Left ventricle myocardium superior (tissue), 1 donor: ENCODE data around the gene RBBP6. TPM values are rescaled to one million over a fixed set of nuclear protein-coding genes. Genes with fewer than 3 reads are reported as not detected.
"Not testable (repeated sequence)": the region's sequence is repeated elsewhere in the genome, so short reads cannot be mapped to it uniquely, and the experiment has no call there.

ENCODE experiments used
- ATAC-seq: fragments of 200-7000 bp; cut with Tn5 transposase; one replicate; pipeline ENCODE4 v1.9.1; 2020; ENCODE audit warnings: mild to moderate bottlenecking, moderate library complexity
- DNase-seq: peaks from one replicate; pipeline ENCODE4 v3.0.0-alpha.2; 2020
- intact Hi-C: fragments of 100-400 bp; cut with micrococcal nuclease; formaldehyde crosslinking; loops from one replicate; pipeline ENCODE4 v1.11.0; 2022
- total RNA-seq: library from RNA; stranded (reverse); fragmentation: NEBNext Ultra II Directional; extraction: Animal tissue kit (Norgen Biotek cat#: 25700); gene quantifications from one replicate; pipeline ENCODE4 v1.2.1, GENCODE V29; 2021
- donor health status: DM: no; HTN: yes; CAD: no; lungs with severe emphysema.

The RBBP6 gene
- total RNA-seq, 1 donor from 2014 or later: 26.4 TPM

DNA sequence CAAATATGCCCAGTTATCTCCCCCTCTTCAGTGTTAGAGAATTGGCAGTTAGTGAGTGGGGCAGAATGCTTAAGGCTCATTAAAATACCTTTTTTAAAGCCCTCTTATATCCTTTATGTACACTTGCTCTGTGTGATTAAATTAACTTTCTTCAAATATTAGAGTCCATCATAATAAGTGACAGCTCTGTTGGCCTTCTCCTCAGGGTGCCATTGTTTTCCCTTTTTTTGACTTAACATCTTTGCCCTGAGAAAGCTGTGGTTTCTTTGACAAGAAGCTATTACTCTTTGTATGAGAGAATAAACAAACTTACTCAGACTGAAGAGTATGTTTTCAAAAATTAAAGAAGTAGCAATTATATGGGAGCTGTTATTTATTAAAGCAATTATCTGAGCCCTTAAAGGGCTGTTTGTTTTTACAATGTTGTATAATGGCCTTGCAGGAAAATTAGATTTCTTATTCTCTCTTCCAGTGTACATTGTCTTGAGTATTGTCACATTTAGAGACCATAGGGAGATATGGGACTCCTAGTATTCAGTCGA, 13.4 kb downstream of the RBBP6 start:
- no peak for ATAC-seq
- intact Hi-C loops: no loop called here
- no peak for DNase-seq

DNA sequence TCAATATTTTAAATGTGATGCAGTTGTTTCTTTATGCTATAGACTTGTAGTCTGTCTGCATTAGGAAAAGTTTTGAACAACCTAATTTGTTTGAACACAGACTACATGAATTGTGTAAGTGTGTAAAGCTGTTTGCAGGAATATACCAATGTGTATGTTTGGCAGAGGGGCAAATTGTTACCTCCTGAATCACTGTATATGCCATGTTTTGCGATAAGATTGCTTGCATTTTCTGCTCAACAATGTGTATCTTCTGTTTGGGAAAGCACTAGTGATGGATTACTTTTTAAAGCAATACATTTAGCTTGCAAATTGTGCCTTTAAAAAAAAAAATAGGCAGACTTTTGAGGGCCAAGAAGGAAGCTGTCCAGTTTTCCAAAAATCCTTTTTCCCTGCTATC, 14.6 kb downstream of the RBBP6 start:
- intact Hi-C loops: no loop called here
- ATAC-seq (no peak), DNase-seq (no peak)

DNA sequence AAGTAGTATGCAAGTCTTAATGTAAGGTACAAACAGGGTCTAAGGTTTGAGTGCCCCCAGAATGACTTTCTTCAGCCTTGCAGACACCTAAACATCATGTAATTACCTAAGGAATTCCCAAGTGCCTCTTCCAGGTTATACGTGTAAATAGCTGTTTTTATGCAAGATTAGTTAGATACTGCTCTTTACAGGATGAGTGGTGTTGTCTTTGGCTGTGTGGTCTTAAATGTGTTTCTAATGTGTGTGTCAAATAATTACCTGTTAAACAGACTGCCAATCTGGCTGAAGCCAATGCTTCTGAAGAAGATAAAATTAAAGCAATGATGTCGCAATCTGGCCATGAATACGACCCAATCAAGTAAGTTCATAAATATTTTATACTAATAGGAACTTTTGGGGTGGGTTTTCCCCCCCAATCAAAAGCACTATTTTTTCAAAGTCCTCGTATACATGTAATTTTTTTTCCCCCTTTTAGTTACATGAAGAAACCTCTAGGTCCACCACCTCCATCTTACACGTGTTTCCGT, 16.0 kb downstream of the RBBP6 start:
- ATAC-seq: no peak
- intact Hi-C loops: no loop called here
- no peak for DNase-seq

DNA sequence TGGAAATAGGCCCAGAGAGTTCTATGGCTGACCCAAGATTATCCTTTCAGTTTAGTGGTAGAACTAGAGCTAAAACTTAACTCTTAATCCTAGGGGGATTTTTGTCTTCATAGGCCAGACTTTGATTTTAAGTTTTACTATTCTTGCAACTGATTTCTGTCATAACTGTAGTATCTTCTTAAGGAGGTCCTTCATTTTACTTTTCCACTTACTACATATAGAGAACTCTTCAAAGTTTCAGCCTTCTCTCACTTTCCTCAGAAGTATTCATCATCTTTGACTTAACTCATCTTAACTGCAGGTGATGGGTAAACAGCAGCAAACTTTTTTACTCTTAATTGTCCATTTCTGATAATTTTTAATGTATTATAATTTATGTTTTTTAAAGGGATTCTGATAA, 23.4 kb downstream of the RBBP6 start:
- ATAC-seq: no peak
- intact Hi-C loops: no loop called here
- DNase-seq: no peak

DNA sequence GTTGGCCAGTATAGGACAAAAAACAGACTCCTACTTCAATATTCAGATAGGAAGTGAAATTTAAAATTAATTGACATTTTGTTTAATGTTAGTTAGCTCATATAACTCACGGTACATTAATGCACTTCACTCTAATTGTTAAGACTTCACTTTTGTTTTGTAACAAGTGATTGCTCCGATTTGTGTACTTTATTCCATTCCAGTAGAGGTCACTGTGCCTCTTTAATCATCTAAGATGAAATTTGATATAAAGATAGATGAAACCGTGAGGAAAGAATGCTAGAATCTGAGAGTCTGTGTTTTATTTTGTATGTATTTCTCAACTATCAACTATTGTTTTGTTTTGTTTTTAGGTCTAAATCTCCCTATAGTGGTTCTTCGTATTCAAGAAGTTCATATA, 29.0 kb downstream of the RBBP6 start:
- intact Hi-C loops: loop anchor here (5.0 kb wide), 1 partner anchor 239 kb away; no protein-coding TSS in a partner anchor
- DNase-seq: no peak
- ATAC-seq: no peak

DNA sequence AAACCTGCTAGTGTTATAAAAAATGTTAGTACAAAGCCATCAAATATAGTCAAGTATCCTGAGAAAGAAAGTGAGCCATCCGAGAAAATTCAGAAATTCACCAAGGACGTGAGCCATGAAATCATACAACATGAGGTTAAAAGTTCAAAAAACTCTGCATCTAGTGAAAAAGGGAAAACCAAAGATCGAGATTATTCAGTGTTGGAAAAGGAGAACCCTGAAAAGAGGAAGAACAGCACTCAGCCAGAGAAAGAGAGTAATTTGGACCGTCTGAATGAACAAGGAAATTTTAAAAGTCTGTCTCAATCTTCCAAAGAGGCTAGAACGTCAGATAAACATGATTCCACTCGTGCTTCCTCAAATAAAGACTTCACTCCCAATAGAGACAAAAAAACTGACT, 31.7 kb downstream of the RBBP6 start:
- DNase-seq (no peak), ATAC-seq (no peak)
- intact Hi-C loops: no loop called here

DNA sequence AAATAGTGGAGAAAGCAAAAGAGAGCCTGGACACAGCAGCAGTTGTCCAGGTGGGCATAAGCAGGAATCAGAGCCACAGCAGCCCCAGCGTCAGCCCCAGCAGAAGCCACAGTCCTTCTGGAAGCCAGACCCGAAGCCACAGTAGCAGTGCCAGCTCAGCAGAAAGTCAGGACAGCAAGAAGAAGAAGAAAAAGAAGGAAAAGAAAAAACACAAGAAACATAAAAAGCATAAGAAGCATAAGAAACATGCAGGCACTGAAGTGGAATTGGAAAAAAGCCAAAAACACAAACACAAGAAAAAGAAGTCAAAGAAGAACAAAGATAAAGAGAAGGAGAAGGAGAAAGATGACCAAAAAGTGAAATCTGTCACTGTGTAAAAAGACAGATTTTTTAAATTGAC, 32.7 kb downstream of the RBBP6 start:
- ATAC-seq (no peak), DNase-seq (no peak)
- intact Hi-C loops: no loop called here

DNA sequence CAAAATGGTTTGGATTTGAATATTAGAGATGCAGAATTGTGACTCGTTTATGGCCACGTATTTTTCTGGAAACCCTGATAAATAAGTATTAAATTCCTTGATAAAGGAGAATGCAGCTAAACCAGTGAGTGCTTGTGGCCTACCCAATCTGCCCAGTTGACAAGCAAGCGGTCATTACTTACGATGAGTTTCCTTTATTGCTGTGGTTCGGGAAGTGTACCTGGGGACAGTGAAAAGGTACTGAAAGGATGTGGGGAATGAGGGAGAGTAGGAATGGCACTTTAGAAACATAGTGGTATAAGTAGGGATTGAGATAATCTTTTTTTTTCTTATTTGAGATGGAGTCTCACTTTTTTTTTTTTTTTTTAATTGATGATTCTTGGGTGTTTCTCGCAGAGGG, 33.8 kb downstream of the RBBP6 start:
- no peak for ATAC-seq
- intact Hi-C loops: no loop called here
- DNase-seq: no peak

DNA sequence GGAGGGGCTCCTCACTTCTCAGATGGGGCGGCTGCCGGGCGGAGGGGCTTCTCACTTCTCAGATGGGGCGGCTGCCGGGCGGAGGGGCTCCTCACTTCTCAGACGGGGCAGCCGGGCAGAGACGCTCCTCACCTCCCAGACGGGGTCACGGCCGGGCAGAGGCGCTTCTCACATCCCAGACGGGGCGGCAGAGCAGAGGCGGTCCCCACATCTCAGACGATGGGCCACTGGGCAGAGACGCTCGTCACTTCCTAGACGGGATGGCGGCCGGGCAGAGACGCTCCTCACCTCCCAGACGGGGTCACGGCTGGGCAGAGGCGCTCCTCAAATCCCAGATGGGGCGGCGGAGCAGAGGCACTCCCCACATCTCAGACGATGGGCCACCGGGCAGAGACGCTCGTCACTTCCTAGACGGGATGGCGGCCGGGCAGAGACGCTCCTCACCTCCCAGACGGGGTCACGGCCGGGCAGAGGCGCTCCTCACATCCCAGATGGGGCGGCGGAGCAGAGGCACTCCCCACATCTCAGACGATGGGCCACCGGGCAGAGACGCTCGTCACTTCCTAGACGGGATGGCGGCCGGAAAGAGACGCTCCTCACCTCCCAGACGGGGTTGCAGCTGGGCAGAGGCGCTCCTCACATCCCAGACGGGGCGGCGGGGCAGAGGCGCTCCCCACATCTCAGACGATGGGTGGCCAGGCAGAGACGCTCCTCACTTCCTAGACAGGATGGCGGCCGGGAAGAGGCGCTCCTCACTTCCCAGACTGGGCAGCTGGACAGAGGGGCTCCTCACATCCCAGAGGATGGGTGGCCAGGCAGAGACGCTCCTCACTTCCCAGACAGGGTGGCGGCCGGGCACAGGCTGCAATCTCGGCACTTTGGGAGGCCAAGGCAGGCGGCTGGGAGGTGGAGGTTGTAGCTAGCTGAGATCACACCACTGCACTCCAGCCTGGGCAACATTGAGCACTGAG, 35.4 kb downstream of the RBBP6 start:
- DNase-seq, ATAC-seq, intact Hi-C loops: not testable (repeated sequence)

DNA sequence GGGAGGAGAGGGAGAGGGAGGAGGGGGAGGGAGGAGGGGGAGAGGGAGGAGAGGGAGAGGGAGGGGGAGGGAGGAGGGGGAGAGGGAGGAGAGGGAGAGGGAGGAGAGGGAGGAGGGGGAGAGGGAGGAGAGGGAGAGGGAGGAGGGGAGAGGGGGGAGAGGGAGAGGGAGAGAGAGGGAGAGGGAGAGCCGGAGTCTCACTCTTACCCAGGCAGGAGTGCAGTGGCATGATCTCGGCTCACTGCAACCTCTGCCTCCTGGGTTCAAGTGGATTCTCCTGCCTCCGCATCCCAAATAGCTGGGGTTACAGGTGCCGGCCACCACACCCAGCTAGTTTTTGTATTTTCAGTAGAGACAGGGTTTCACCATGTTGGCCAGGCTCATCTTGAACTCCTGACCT, 36.4 kb downstream of the RBBP6 start:
- ATAC-seq, DNase-seq, intact Hi-C loops: not testable (repeated sequence)

DNA sequence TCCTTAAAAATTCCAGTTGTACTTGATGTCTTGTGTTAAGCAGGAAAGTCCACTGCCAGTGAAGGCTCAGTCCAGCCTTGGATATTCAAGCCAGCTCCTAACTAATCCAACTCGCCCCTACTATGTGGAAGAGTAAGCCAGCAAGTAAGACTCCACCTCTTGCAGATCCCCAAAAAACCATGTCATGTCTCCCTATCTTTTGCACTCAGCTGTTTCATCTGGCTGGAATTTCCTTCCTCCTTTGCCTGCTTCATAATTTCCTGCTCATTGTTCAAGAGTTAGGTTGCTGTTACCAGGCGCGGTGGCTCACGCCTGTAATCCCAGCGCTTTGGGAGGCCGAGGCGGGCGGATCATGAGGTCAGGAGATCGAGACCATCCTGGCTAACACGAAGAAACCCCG, 37.8 kb downstream of the RBBP6 start:
- ATAC-seq: no peak
- intact Hi-C loops: no loop called here
- DNase-seq: no peak

DNA sequence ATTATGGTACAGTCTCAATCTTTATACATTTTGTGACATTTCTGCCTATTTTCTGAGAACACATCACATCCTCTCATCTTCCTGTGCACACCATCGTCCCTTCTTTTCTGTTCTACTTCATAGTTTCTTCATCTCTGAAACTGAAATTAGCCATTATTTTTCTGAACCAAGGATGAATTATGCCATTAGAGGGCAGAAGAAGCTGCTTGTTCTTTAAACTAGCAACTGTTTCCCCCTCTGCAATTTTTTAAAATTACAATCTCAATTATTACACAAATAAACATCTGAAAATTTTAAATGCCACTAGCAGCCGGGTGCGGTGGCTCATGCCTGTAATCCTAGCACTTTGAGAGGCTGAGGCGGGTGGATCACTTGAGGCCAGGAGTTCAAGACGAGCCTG, 41.3 kb downstream of the RBBP6 start:
- intact Hi-C loops: no loop called here
- DNase-seq: no peak

DNA sequence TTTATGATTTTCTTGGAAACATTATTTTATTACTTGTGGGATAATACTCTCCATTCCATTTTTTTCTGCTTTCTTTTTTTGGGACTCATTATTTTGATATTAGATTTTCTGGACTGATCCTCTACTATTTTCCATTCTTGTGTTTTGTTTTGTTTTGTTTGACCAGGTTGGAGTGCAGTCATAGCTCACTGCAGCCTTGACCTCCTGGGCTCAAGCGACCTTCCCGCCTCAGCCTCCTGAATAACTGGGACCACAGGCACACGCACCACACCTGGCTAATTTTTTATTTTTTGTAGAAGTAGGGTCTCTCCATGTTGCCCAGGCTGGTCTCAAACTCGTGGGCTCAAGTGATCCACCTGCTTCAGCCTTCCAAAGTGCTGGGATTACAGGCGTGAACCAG, 44.1 kb downstream of the RBBP6 start:
- intact Hi-C loops: no loop called here
- DNase-seq (no peak), ATAC-seq (no peak)

More for the DNA sequence above, 41.3 kb downstream of the RBBP6 start:
- no peak for ATAC-seq

DNA sequence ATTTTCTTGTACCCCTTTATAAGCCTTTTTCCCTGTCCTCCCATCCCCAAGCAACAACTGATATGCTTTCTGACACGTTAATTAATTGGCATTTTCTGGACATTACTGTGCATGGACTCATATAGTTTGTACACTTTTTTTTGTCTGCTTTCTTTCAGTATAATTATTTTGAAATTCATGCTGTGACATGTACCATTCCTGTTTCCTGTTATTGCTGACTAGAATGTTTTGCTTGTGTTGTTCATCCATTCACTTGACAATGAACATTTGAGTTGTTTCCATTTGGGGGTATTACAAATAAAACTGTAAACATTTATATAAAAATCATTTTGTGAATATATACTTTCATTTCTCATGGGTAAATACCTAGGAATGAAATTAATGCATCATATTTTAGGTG, 50.6 kb downstream of the RBBP6 start:
- ATAC-seq: no peak
- intact Hi-C loops: no loop called here

DNA sequence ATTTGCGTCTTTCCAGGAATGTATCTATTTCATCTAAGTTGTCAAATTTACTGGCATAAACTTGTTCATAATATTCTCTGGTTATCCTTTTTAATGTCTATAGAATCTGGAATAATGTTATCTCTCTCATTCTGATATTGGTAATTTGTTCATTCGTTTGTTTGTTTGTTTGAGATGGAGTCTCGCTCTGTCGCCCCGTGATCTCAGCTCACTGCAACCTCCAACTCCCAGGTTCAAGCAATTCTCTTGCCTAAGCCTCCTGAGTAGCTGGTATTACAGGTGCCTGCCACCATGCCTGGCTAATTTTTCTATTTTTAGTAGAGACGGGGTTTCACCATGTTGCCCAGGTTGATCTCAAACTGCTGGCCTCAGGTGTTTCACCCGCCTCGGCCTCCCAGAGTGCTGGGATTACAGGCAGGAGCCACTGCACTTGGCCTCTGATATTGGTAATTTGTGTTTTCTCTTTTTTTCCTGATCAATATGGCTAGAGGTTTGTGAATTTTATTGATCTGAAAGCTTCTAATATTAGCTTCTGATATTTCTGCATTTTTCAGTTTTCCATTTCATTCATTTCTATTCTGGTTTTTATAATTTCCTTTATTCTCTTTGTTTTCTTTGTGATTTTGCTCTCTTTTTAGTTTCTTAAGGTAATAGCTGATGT, 59.5 kb downstream of the RBBP6 start:
- ATAC-seq: no peak
- intact Hi-C loops: no loop called here
- DNase-seq: no peak

More for the DNA sequence above, 50.6 kb downstream of the RBBP6 start:
- no peak for DNase-seq

DNA sequence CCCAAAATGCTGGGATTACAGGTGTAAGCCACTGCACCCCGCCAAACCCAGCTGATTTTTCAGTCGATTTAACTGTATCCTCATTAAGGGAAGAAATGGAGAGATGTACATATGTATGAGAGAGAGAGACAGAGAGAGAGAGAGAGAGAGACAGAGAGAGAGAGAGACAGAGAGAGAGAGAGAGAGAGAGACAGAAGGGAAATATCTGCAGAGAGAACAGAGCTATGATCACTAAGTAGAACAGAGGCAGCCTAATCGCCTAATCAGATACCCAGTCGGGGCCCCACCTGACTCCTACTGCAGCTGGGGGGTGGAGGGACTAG, 70.0 kb downstream of the RBBP6 start:
- intact Hi-C loops: no loop called here
- ATAC-seq (peak; percentile 18), DNase-seq (no peak)

DNA sequence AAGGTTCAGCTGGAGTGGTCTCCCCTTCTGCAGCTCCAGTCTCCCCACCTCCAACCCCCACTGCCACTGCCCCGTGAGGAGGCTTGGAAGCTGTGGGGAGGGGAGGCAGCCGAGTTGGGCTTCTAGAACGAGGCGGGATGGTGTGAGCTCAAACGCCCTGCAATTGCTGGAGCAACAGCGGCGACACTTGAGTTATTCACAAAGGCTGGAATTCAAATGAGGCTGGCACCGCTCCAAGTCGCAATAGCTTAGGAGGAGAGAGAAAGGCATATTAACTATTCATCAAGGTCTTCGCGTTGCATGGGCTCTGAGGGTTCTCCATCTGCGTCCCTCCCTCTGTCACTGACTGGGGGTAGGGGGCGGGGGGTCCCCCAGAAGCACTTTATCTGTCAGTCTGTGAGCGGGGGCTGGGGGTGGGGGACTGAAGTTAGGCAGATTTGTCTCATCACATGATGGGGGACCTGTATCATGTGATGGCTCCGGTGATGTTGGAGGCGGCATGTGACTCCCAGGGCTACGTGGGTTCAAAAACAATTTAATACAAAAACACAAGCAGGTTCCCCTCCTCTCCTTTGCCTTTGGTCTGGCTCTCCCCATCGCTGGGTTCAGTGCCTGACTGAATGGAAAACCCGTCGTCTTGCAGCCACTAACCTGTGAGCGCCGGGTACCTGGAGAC, 70.5 kb downstream of the RBBP6 start:
- ATAC-seq (peak; percentile 58), DNase-seq (peak; percentile 62)
- intact Hi-C loops: no loop called here

DNA sequence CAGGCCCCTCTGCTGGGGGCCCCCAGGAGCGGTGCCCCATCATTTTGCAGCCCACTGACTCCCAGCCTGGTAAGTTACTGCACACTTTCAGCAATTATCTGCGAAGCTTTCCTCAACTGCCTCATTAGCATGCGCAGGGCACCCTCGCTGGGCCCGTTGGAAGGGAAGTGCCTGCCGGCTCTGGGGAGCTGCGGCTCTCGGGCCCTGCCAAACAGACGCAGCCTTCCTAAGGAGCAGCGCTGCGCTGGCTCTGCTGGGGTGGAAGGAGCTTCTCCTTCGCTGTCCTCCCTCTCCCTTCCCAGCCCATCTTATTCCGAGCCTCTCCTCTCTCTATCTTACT, 71.0 kb downstream of the RBBP6 start:
- ATAC-seq (peak; percentile 84), DNase-seq (peak; percentile 57)
- intact Hi-C loops: no loop called here

DNA sequence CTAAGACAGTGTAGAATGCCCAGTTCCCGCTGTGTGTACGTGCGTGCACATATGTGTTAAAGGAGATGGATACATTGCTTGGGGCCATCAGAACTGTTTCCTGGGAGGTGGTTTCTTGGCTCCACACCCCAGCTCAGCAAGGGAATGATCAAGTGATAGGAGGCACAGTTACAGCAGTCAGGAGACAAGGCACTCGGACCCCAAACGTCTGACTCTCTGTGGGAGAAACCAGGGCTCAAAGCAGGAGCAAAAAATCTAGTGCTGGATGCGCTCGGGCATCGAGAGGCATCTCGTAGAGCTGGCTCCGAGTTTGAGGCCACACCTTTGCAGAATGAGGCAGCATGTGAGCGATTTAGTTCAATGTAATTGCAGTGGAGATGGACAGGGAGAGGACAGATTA, 71.9 kb downstream of the RBBP6 start:
- no peak for DNase-seq
- intact Hi-C loops: no loop called here
- no peak for ATAC-seq

DNA sequence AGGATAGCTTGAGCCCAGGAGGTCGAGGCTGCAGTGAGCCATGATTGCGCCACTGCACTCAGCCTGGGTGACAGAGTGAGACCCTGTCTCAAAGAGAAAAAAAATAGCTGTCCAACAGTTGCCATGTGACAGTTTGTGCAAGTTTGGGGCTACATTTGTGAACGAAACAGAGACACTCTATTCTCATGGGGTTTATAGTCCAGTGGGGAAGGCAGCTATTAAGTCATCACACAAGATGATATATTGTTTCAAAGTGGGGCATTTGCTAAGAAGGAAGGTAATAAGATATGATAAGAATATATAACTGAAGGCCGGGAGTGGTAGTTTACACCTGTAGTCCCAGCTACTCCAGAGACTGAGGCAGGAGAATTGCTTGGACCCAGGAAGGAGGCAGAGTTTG, 73.3 kb downstream of the RBBP6 start:
- intact Hi-C loops: no loop called here
- DNase-seq (no peak), ATAC-seq (no peak)
